ENCODE results near the gene HOXC9.
A peak's percentile ranks its signal among the peaks of the same experiment; 100 is the strongest.

Gene HOXC9

GRCh38 chr12:53964315-53964713 lies 35.6 kb upstream of the HOXC9 start:
- peaks cover 9% of the 10 kb centered on the region for H3K4me1 ChIP-seq (ENCODE audit: control insufficient read depth, insufficient read depth, low read length)
- H3K9me3 ChIP-seq (ENCODE audit: control insufficient read depth in 2 of 2, low read length in 2 of 2), result peaks cover 0 to 2% of the 10 kb centered on the region in 2 donors
- no peak overlapping the region for H3K9ac ChIP-seq (ENCODE audit: low read length in 2 of 2)
- H3K4me3 ChIP-seq (ENCODE audit: low read length in 2 of 2), result no peak overlapping the region
- H3K36me3 ChIP-seq (ENCODE audit: control insufficient read depth in 2 of 2, insufficient read depth in 2 of 2, low read length in 2 of 2), result no peaks in the 10 kb centered on the region
- H3K27me3 ChIP-seq (ENCODE audit: control insufficient read depth in 1 of 2, insufficient read depth in 2 of 2, low read length in 2 of 2), result peaks cover 94 to 100% of the 10 kb centered on the region in 2 donors
- no peak overlapping the region for H3K27ac ChIP-seq (ENCODE audit: low read length)

- Histone ChIP-seq H3K4me3 (ENCODE audit: low read length in 2 of 2) (no peak overlapping the region), H3K9ac (ENCODE audit: low read length in 2 of 2) (no peak overlapping the region), H3K27ac (ENCODE audit: low read length) (no peak overlapping the region), H3K27me3 (ENCODE audit: control insufficient read depth in 1 of 2, insufficient read depth in 2 of 2, low read length in 2 of 2) (peaks cover 96 to 100% of the 10 kb centered on the region in 2 donors), H3K9me3 (ENCODE audit: control insufficient read depth in 2 of 2, low read length in 2 of 2) (peaks cover 0 to 2% of the 10 kb centered on the region in 2 donors), H3K4me1 (ENCODE audit: control insufficient read depth, insufficient read depth, low read length) (peaks cover 9% of the 10 kb centered on the region), H3K36me3 (ENCODE audit: control insufficient read depth in 2 of 2, insufficient read depth in 2 of 2, low read length in 2 of 2) (no peaks in the 10 kb centered on the region)
These were observed 34.5 kb upstream of the HOXC9 start for GRCh38 chr12:53965281-53966084.

DNA sequence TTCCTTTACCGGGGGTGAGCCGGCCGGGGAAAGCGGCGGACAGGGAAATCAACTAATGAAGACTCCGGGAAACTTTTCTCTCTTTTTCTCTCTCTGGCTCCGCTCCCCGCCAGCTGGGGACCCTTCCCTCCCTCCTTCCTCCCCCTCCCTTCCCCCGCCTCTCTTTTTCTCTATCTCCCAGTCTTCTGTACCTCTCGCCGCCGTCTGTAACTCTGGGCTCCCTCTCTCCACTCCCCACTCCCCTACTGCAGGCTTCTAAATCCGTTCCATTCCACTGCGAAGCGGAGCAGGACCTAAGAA lies 33.9 kb upstream of the HOXC9 start:
- H3K27me3 ChIP-seq (ENCODE audit: control insufficient read depth in 1 of 2, insufficient read depth in 2 of 2, low read length in 2 of 2), result peaks cover 96 to 100% of the 10 kb centered on the region in 2 donors
- H3K4me3 ChIP-seq (ENCODE audit: low read length in 2 of 2), result no peak overlapping the region
- H3K4me1 ChIP-seq (ENCODE audit: control insufficient read depth, insufficient read depth, low read length), result peaks cover 7% of the 10 kb centered on the region
- H3K36me3 ChIP-seq (ENCODE audit: control insufficient read depth in 2 of 2, insufficient read depth in 2 of 2, low read length in 2 of 2), result no peaks in the 10 kb centered on the region
- H3K9me3 ChIP-seq (ENCODE audit: control insufficient read depth in 2 of 2, low read length in 2 of 2), result peaks cover 0 to 2% of the 10 kb centered on the region in 2 donors
- H3K9ac ChIP-seq (ENCODE audit: low read length in 2 of 2), result no peak overlapping the region
- no peak overlapping the region for H3K27ac ChIP-seq (ENCODE audit: low read length)

DNA sequence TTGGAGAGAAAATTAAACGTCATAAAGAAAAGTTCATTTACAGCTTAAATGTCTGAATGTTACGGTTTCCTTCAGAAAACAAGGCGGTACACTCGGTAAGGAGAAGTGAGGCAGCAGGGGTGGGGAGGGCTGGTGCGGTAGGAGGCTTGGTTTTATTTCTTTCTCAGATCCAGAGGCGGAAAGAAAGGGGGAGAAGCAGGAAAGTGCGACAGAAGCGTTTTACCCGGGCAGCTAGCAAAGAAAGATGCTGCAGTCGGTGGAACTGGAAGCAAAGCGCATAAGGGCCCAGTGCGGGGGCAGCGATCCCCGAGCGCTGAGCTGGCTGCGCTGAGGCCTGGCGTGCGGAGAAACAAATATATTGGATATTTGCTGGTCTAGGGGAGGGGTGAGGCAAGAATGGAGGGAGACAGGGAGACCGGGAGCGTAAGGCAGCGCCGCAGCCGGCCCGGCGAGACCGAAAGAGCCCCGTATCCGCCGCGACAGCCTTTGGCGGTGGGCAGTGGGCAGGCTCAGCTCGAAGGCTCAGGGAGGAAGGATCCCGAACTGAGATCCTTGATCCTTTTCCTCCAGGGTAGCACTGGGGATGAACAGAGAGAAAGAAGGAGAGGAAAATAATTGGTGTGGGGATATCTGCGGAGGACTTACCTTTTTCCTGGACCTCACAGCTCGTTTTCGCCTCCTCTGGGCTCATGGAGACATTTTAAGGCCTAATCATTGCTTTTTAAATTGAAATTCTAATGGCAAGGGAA lies 33.4 kb upstream of the HOXC9 start:
- peaks cover 6% of the 10 kb centered on the region for H3K4me1 ChIP-seq (ENCODE audit: control insufficient read depth, insufficient read depth, low read length)
- no peak overlapping the region for H3K27ac ChIP-seq (ENCODE audit: low read length)
- H3K4me3 ChIP-seq (ENCODE audit: low read length in 2 of 2), result peak overlapping the region in 1 of 2 donors; percentile 15
- peaks cover 96 to 100% of the 10 kb centered on the region in 2 donors for H3K27me3 ChIP-seq (ENCODE audit: control insufficient read depth in 1 of 2, insufficient read depth in 2 of 2, low read length in 2 of 2)
- peaks cover 0 to 2% of the 10 kb centered on the region in 2 donors for H3K9me3 ChIP-seq (ENCODE audit: control insufficient read depth in 2 of 2, low read length in 2 of 2)
- no peak overlapping the region for H3K9ac ChIP-seq (ENCODE audit: low read length in 2 of 2)
- H3K36me3 ChIP-seq (ENCODE audit: control insufficient read depth in 2 of 2, insufficient read depth in 2 of 2, low read length in 2 of 2), result no peaks in the 10 kb centered on the region

GRCh38 chr12:53967421-53967925 lies 32.5 kb upstream of the HOXC9 start:
- H3K9ac ChIP-seq (ENCODE audit: low read length in 2 of 2), result no peak overlapping the region
- no peak overlapping the region for H3K27ac ChIP-seq (ENCODE audit: low read length)
- H3K36me3 ChIP-seq (ENCODE audit: control insufficient read depth in 2 of 2, insufficient read depth in 2 of 2, low read length in 2 of 2), result no peaks in the 10 kb centered on the region
- peaks cover 0 to 2% of the 10 kb centered on the region in 2 donors for H3K9me3 ChIP-seq (ENCODE audit: control insufficient read depth in 2 of 2, low read length in 2 of 2)
- peaks cover 6% of the 10 kb centered on the region for H3K4me1 ChIP-seq (ENCODE audit: control insufficient read depth, insufficient read depth, low read length)
- peaks cover 97 to 100% of the 10 kb centered on the region in 2 donors for H3K27me3 ChIP-seq (ENCODE audit: control insufficient read depth in 1 of 2, insufficient read depth in 2 of 2, low read length in 2 of 2)
- H3K4me3 ChIP-seq (ENCODE audit: low read length in 2 of 2), result no peak overlapping the region

GRCh38 chr12:53968214-53969127 lies 31.5 kb upstream of the HOXC9 start:
- H3K27ac ChIP-seq (ENCODE audit: low read length), result no peak overlapping the region

DNA sequence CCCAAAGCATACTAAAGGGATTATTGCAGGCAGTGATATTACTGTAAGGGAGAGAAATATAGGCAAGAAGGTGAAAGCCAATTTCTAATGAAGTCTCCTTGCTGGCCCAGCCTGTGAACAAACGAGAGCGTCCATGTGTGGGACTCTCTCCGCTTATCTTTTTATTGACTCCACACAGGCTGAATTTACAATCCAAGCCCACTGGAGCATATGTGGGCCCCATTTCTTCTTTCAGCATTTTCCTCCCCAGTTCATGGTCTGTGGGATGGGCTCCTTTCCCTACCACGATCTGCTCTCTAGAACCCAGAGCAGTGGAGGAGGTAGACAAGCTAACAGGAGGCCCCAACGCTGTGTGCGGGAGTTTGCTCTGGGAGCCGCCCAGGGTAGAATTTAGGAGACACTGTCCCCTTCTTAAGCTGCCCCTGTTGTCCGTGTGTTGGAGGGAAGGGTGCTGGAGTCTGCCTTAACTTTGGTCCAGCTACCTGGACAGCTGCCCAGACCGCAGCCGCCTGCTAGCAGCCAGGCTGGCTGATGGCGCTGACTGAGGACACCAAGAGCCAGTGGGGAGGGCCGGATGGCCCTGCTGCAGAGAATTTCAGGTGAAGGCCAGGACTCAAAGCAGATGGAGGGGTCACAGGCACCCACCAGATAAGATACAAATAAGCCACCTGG lies 30.2 kb upstream of the HOXC9 start:
- no peaks in the 10 kb centered on the region for H3K36me3 ChIP-seq (ENCODE audit: control insufficient read depth in 2 of 2, insufficient read depth in 2 of 2, low read length in 2 of 2)
- no peaks in the 10 kb centered on the region for H3K9me3 ChIP-seq (ENCODE audit: control insufficient read depth in 2 of 2, low read length in 2 of 2)
- no peak overlapping the region for H3K9ac ChIP-seq (ENCODE audit: low read length in 2 of 2)
- H3K4me1 ChIP-seq (ENCODE audit: control insufficient read depth, insufficient read depth, low read length), result peaks cover 11% of the 10 kb centered on the region
- peaks cover 94 to 100% of the 10 kb centered on the region in 2 donors for H3K27me3 ChIP-seq (ENCODE audit: control insufficient read depth in 1 of 2, insufficient read depth in 2 of 2, low read length in 2 of 2)
- H3K27ac ChIP-seq (ENCODE audit: low read length), result no peak overlapping the region
- no peak overlapping the region for H3K4me3 ChIP-seq (ENCODE audit: low read length in 2 of 2)

More at GRCh38 chr12:53968214-53969127, 31.5 kb upstream of the HOXC9 start:
- H3K4me3 ChIP-seq (ENCODE audit: low read length in 2 of 2), result no peak overlapping the region
- H3K36me3 ChIP-seq (ENCODE audit: control insufficient read depth in 2 of 2, insufficient read depth in 2 of 2, low read length in 2 of 2), result no peaks in the 10 kb centered on the region
- peaks cover 98 to 100% of the 10 kb centered on the region in 2 donors for H3K27me3 ChIP-seq (ENCODE audit: control insufficient read depth in 1 of 2, insufficient read depth in 2 of 2, low read length in 2 of 2)
- H3K4me1 ChIP-seq (ENCODE audit: control insufficient read depth, insufficient read depth, low read length), result peaks cover 6% of the 10 kb centered on the region
- H3K9me3 ChIP-seq (ENCODE audit: control insufficient read depth in 2 of 2, low read length in 2 of 2), result peaks cover 0 to 2% of the 10 kb centered on the region in 2 donors
- H3K9ac ChIP-seq (ENCODE audit: low read length in 2 of 2), result no peak overlapping the region

GRCh38 chr12:53970451-53970850 lies 29.5 kb upstream of the HOXC9 start:
- H3K4me3 ChIP-seq (ENCODE audit: low read length in 2 of 2), result no peak overlapping the region
- no peaks in the 10 kb centered on the region for H3K9me3 ChIP-seq (ENCODE audit: control insufficient read depth in 2 of 2, low read length in 2 of 2)
- H3K27me3 ChIP-seq (ENCODE audit: control insufficient read depth in 1 of 2, insufficient read depth in 2 of 2, low read length in 2 of 2), result peaks cover 88 to 98% of the 10 kb centered on the region in 2 donors
- no peaks in the 10 kb centered on the region for H3K36me3 ChIP-seq (ENCODE audit: control insufficient read depth in 2 of 2, insufficient read depth in 2 of 2, low read length in 2 of 2)
- H3K9ac ChIP-seq (ENCODE audit: low read length in 2 of 2), result no peak overlapping the region
- H3K4me1 ChIP-seq (ENCODE audit: control insufficient read depth, insufficient read depth, low read length), result peaks cover 17% of the 10 kb centered on the region
- H3K27ac ChIP-seq (ENCODE audit: low read length), result no peak overlapping the region

- no peak overlapping the region for H3K27ac ChIP-seq (ENCODE audit: low read length)
These were observed 28.8 kb upstream of the HOXC9 start for GRCh38 chr12:53971129-53971528.

GRCh38 chr12:53971686-53972085 lies 28.3 kb upstream of the HOXC9 start:
- no peak overlapping the region for H3K4me3 ChIP-seq (ENCODE audit: low read length in 2 of 2)
- H3K9ac ChIP-seq (ENCODE audit: low read length in 2 of 2), result no peak overlapping the region
- H3K27ac ChIP-seq (ENCODE audit: low read length), result no peak overlapping the region
- peaks cover 14% of the 10 kb centered on the region for H3K4me1 ChIP-seq (ENCODE audit: control insufficient read depth, insufficient read depth, low read length)
- no peaks in the 10 kb centered on the region for H3K9me3 ChIP-seq (ENCODE audit: control insufficient read depth in 2 of 2, low read length in 2 of 2)
- H3K36me3 ChIP-seq (ENCODE audit: control insufficient read depth in 2 of 2, insufficient read depth in 2 of 2, low read length in 2 of 2), result no peaks in the 10 kb centered on the region
- H3K27me3 ChIP-seq (ENCODE audit: control insufficient read depth in 1 of 2, insufficient read depth in 2 of 2, low read length in 2 of 2), result peaks cover 88 to 98% of the 10 kb centered on the region in 2 donors

More at GRCh38 chr12:53971129-53971528, 28.8 kb upstream of the HOXC9 start:
- no peaks in the 10 kb centered on the region for H3K36me3 ChIP-seq (ENCODE audit: control insufficient read depth in 2 of 2, insufficient read depth in 2 of 2, low read length in 2 of 2)
- no peak overlapping the region for H3K9ac ChIP-seq (ENCODE audit: low read length in 2 of 2)
- no peaks in the 10 kb centered on the region for H3K9me3 ChIP-seq (ENCODE audit: control insufficient read depth in 2 of 2, low read length in 2 of 2)
- peaks cover 18% of the 10 kb centered on the region for H3K4me1 ChIP-seq (ENCODE audit: control insufficient read depth, insufficient read depth, low read length)
- H3K4me3 ChIP-seq (ENCODE audit: low read length in 2 of 2), result no peak overlapping the region
- peaks cover 88 to 98% of the 10 kb centered on the region in 2 donors for H3K27me3 ChIP-seq (ENCODE audit: control insufficient read depth in 1 of 2, insufficient read depth in 2 of 2, low read length in 2 of 2)

Data from stomach smooth muscle (tissue), 2 donors.